HEK293T (cell line): ENCODE results near the gene KRT33A.

ENCODE experiments used
- ARNT ChIP-seq: fragments of 450-650 bp; IDR thresholded peaks from 2 replicates; pipeline ENCODE4 v1.6.1; 2017; ENCODE audit warnings: mild to moderate bottlenecking
- BHLHE40 ChIP-seq: fragments of 450-650 bp; IDR thresholded peaks from 2 replicates; pipeline ENCODE4 v1.6.1; 2016; ENCODE audit warnings: mild to moderate bottlenecking, moderate library complexity, borderline replicate concordance
- CTBP1 ChIP-seq: fragments of 450-650 bp; IDR thresholded peaks from 2 replicates; pipeline ENCODE4 v1.6.1; 2016; ENCODE audit warnings: borderline replicate concordance
- ELF4 ChIP-seq: fragments of 450-650 bp; IDR thresholded peaks from 2 replicates; pipeline ENCODE4 v1.6.1; 2017; ENCODE audit warnings: antibody characterized with exemption
- FOXA1 ChIP-seq: fragments of 450-650 bp; IDR thresholded peaks from 2 replicates; pipeline ENCODE4 v1.6.1; 2016; ENCODE audit warnings: mild to moderate bottlenecking
- FOXK2 ChIP-seq: fragments of 450-650 bp; IDR thresholded peaks from 2 replicates; pipeline ENCODE4 v1.6.1; 2016; ENCODE audit warnings: mild to moderate bottlenecking
- FOXM1 ChIP-seq: fragments of 450-650 bp; IDR thresholded peaks from 2 replicates; pipeline ENCODE4 v1.6.1; 2017; ENCODE audit warnings: mild to moderate bottlenecking, borderline replicate concordance
- HDGF ChIP-seq: fragments of 450-650 bp; IDR thresholded peaks from 2 replicates; pipeline ENCODE4 v1.6.1; 2017; ENCODE audit warnings: antibody characterized with exemption, borderline replicate concordance
- LEF1 ChIP-seq: fragments of 450-650 bp; IDR thresholded peaks from 2 replicates; pipeline ENCODE4 v1.6.1; 2017; ENCODE audit warnings: mild to moderate bottlenecking, borderline replicate concordance
- NFRKB ChIP-seq: fragments of 450-650 bp; IDR thresholded peaks from 2 replicates; pipeline ENCODE4 v1.6.1; 2016; ENCODE audit warnings: mild to moderate bottlenecking, moderate library complexity
- SP1 ChIP-seq: fragments of 450-650 bp; IDR thresholded peaks from 2 replicates; pipeline ENCODE4 v1.6.1; 2017
- SUZ12 ChIP-seq: fragments of 450-650 bp; IDR thresholded peaks from 2 replicates; pipeline ENCODE4 v1.6.1; 2016; ENCODE audit warnings: mild to moderate bottlenecking
- TARDBP ChIP-seq: fragments of 450-650 bp; IDR thresholded peaks from 2 replicates; pipeline ENCODE4 v1.6.1; 2016
- ZNF384 ChIP-seq: fragments of 450-650 bp; IDR thresholded peaks from 2 replicates; pipeline ENCODE4 v1.6.1; 2016

- TF ChIP-seq FOXK2 (no peak), SP1 (no peak), FOXA1 (no peak), FOXM1 (no peak), HDGF (no peak), BHLHE40 (no peak), ZNF384 (no peak), SUZ12 (no peak), TARDBP (no peak), ARNT (no peak), NFRKB (no peak), ELF4 (no peak), CTBP1 (no peak), LEF1 (no peak)
Measured at GRCh38 chr17:41304091-41304490, 46.5 kb downstream of the KRT33A start.
